ENCODE data around the gene ERC2. TPM values are rescaled to one million over a fixed set of nuclear protein-coding genes. Genes with fewer than 3 reads are reported as not detected.
A peak's percentile ranks its signal among the peaks of the same experiment; 100 is the strongest.

The ERC2 gene
- total RNA-seq, 1 donor from 2014 or later = 1.5 TPM

GRCh38 chr3:55692957-55693558 is 775.2 kb downstream of the ERC2 start:
- ATAC-seq = no peak
- H3K27ac ChIP-seq = no peak overlapping the region
- no peaks in the 10 kb centered on the region for H3K9me3 ChIP-seq
- intact Hi-C loops (cut with DNase I) = no loop called here
- DNase-seq = no peak
- no peak overlapping the region for H3K4me3 ChIP-seq
- no peaks in the 10 kb centered on the region for H3K27me3 ChIP-seq (ENCODE audit: low read depth)
- no peaks in the 10 kb centered on the region for H3K36me3 ChIP-seq
- peaks cover 8% of the 10 kb centered on the region for H3K4me1 ChIP-seq
- no peak for TF ChIP-seq CTCF (IDR thresholded peaks at IDR 0.05)

- Histone ChIP-seq H3K9me3 (no peaks in the 10 kb centered on the region), H3K4me1 (peaks cover 8% of the 10 kb centered on the region), H3K27ac (no peak overlapping the region), H3K27me3 (ENCODE audit: low read depth) (no peaks in the 10 kb centered on the region), H3K36me3 (no peaks in the 10 kb centered on the region), H3K4me3 (no peak overlapping the region)
- peak in 1 of 2 donors; percentile 51 for ATAC-seq
- intact Hi-C loops (cut with DNase I) = no loop called here
- TF ChIP-seq CTCF (IDR thresholded peaks at IDR 0.05) = no peak
- no peak for DNase-seq
These were observed 775.8 kb downstream of the ERC2 start for GRCh38 chr3:55692295-55692956.

GRCh38 chr3:55691141-55691540 is 777.1 kb downstream of the ERC2 start:
- intact Hi-C loops (cut with DNase I) = no loop called here
- Histone ChIP-seq H3K27me3 (ENCODE audit: low read depth) (no peaks in the 10 kb centered on the region), H3K4me1 (peaks cover 8% of the 10 kb centered on the region), H3K36me3 (no peaks in the 10 kb centered on the region), H3K27ac (peak overlapping the region; percentile 42), H3K4me3 (no peak overlapping the region), H3K9me3 (no peaks in the 10 kb centered on the region)
- DNase-seq = no peak
- ATAC-seq = peak; percentile 81 to 86
- no peak for TF ChIP-seq CTCF (IDR thresholded peaks at IDR 0.05)

- no peaks in the 10 kb centered on the region for H3K9me3 ChIP-seq
- H3K4me1 ChIP-seq = peaks cover 8% of the 10 kb centered on the region
- DNase-seq (no peak), ATAC-seq (peak; percentile 84)
- peak overlapping the region; percentile 42 for H3K27ac ChIP-seq
- H3K4me3 ChIP-seq = no peak overlapping the region
- intact Hi-C loops (cut with DNase I) = no loop called here
- H3K27me3 ChIP-seq (ENCODE audit: low read depth) = no peaks in the 10 kb centered on the region
- no peaks in the 10 kb centered on the region for H3K36me3 ChIP-seq
- TF ChIP-seq CTCF (IDR thresholded peaks at IDR 0.05) = no peak
These were observed 777.5 kb downstream of the ERC2 start for GRCh38 chr3:55690726-55691125.

- Histone ChIP-seq H3K4me3 (no peak overlapping the region), H3K9me3 (no peaks in the 10 kb centered on the region), H3K4me1 (peaks cover 8% of the 10 kb centered on the region), H3K27me3 (ENCODE audit: low read depth) (no peaks in the 10 kb centered on the region), H3K27ac (peak overlapping the region; percentile 42), H3K36me3 (no peaks in the 10 kb centered on the region)
- TF ChIP-seq CTCF (IDR thresholded peaks at IDR 0.05) = no peak
- intact Hi-C loops (cut with DNase I) = no loop called here
- peak; percentile 56 to 75 for ATAC-seq
- no peak for DNase-seq
These were observed 778.1 kb downstream of the ERC2 start for GRCh38 chr3:55690177-55690576.

All from lower lobe of right lung (tissue), 2 donors.